ENCODE results near the gene PDAP1.

DNA sequence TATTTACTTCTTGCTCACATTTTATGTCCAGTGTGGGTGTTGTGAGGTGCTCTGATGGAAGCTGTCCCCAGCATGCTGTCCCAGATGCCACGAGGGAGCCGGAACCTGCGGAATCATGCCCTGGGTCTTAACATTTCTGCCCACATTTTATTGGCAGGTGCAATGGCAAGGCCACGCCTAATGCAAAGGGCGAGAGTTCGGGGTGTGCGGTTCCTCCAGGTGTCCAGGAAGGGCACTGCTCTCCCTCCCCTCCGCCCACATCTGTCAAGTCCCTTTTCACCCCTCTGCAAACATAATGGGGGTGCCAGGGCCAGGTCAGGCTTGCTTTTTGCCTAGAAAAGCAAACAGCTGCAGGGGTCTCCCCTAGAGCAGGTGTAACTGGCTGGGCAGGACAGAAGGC, 16.4 kb downstream of the PDAP1 start:
- TF ChIP-seq, protein P1, sequence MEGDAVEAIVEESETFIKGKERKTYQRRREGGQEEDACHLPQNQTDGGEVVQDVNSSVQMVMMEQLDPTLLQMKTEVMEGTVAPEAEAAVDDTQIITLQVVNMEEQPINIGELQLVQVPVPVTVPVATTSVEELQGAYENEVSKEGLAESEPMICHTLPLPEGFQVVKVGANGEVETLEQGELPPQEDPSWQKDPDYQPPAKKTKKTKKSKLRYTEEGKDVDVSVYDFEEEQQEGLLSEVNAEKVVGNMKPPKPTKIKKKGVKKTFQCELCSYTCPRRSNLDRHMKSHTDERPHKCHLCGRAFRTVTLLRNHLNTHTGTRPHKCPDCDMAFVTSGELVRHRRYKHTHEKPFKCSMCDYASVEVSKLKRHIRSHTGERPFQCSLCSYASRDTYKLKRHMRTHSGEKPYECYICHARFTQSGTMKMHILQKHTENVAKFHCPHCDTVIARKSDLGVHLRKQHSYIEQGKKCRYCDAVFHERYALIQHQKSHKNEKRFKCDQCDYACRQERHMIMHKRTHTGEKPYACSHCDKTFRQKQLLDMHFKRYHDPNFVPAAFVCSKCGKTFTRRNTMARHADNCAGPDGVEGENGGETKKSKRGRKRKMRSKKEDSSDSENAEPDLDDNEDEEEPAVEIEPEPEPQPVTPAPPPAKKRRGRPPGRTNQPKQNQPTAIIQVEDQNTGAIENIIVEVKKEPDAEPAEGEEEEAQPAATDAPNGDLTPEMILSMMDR (IDR thresholded peaks at IDR 0.05): no peak
- no peak for TF ChIP-seq JUND (IDR thresholded peaks at IDR 0.05)
- TF ChIP-seq, protein P2, sequence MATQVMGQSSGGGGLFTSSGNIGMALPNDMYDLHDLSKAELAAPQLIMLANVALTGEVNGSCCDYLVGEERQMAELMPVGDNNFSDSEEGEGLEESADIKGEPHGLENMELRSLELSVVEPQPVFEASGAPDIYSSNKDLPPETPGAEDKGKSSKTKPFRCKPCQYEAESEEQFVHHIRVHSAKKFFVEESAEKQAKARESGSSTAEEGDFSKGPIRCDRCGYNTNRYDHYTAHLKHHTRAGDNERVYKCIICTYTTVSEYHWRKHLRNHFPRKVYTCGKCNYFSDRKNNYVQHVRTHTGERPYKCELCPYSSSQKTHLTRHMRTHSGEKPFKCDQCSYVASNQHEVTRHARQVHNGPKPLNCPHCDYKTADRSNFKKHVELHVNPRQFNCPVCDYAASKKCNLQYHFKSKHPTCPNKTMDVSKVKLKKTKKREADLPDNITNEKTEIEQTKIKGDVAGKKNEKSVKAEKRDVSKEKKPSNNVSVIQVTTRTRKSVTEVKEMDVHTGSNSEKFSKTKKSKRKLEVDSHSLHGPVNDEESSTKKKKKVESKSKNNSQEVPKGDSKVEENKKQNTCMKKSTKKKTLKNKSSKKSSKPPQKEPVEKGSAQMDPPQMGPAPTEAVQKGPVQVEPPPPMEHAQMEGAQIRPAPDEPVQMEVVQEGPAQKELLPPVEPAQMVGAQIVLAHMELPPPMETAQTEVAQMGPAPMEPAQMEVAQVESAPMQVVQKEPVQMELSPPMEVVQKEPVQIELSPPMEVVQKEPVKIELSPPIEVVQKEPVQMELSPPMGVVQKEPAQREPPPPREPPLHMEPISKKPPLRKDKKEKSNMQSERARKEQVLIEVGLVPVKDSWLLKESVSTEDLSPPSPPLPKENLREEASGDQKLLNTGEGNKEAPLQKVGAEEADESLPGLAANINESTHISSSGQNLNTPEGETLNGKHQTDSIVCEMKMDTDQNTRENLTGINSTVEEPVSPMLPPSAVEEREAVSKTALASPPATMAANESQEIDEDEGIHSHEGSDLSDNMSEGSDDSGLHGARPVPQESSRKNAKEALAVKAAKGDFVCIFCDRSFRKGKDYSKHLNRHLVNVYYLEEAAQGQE (IDR thresholded peaks at IDR 0.05; ENCODE audit: low read depth, low read length): no peak
- TF ChIP-seq POLR2AphosphoS5 (IDR thresholded peaks at IDR 0.05; ENCODE audit: low read depth, low read length): no peak
- TF ChIP-seq RXRA (IDR thresholded peaks at IDR 0.05; ENCODE audit: borderline replicate concordance, low read depth): no peak

Data from SK-N-SH (cell line).